HepG2 (cell line): ENCODE data around the gene ANKRD39. TPM values are rescaled to one million over a fixed set of nuclear protein-coding genes. Genes with fewer than 3 reads are reported as not detected.

Source experiments
- PCBP1 ChIP-seq: fragments of 200-400 bp; formaldehyde crosslinking; IDR thresholded peaks from 2 replicates; pipeline ENCODE4 v1.6.1; 2017; ENCODE audit warnings: mild to moderate bottlenecking, low read depth, low read length, borderline replicate concordance
- PCBP2 ChIP-seq: fragments of 200-400 bp; formaldehyde crosslinking; optimal IDR thresholded peaks from 2 replicates; pipeline ENCODE3; 2018; ENCODE audit warnings: low read length, low read depth; ENCODE audit not compliant: poor library complexity, severe bottlenecking
- RBM22 ChIP-seq: fragments of 200-400 bp; formaldehyde crosslinking; optimal IDR thresholded peaks from 2 replicates; pipeline ENCODE3; 2017; ENCODE audit warnings: mild to moderate bottlenecking, low read length, moderate library complexity
- SKI ChIP-seq: fragments of 450-650 bp; IDR thresholded peaks from one replicate; pipeline ENCODE4 v1.6.1; 2018; ENCODE audit warnings: mild to moderate bottlenecking; ENCODE audit not compliant: partially characterized antibody
- ZFAT ChIP-seq: sonication (generic); formaldehyde crosslinking; conservative IDR thresholded peaks from 2 replicates; pipeline ENCODE4 v1.8.1; 2023; ENCODE audit warnings: missing genetic modification reagents, inconsistent platforms
- ZNF326 ChIP-seq: sonication (generic); formaldehyde crosslinking; IDR thresholded peaks from 2 replicates; pipeline ENCODE4 v1.4.0; 2020; ENCODE audit warnings: missing genetic modification reagents, borderline replicate concordance
- ZNF430 ChIP-seq: sonication (generic); formaldehyde crosslinking; IDR thresholded peaks from 2 replicates; pipeline ENCODE4 v1.9.0; 2021; ENCODE audit warnings: mild to moderate bottlenecking, missing genetic modification reagents
- ZNF552 ChIP-seq: sonication (generic); formaldehyde crosslinking; IDR thresholded peaks from 2 replicates; pipeline ENCODE4 v1.9.0; 2022; ENCODE audit warnings: missing genetic modification reagents, mild to moderate bottlenecking, borderline replicate concordance
- ZNF644 ChIP-seq: IDR thresholded peaks from 2 replicates; pipeline ENCODE4 v1.6.1; 2016; ENCODE audit warnings: low read depth
- ZNF646 ChIP-seq: sonication (generic); formaldehyde crosslinking; IDR thresholded peaks from 2 replicates; pipeline ENCODE4 v1.9.0; 2021; ENCODE audit warnings: mild to moderate bottlenecking, missing genetic modification reagents
- ZNF776 ChIP-seq: sonication (generic); formaldehyde crosslinking; IDR thresholded peaks from 2 replicates; pipeline ENCODE4 v1.4.0; 2020; ENCODE audit warnings: mild to moderate bottlenecking, missing genetic modification reagents
- ZNF879 ChIP-seq: sonication (generic); formaldehyde crosslinking; IDR thresholded peaks from 2 replicates; pipeline ENCODE4 v1.8.1; 2023; ENCODE audit warnings: missing genetic modification reagents
- ZSCAN21 ChIP-seq: sonication (generic); formaldehyde crosslinking; IDR thresholded peaks from 2 replicates; pipeline ENCODE4 v1.8.0; 2022; ENCODE audit warnings: mild to moderate bottlenecking, missing genetic modification reagents, moderate library complexity, borderline replicate concordance
- polyA plus RNA-seq, 8 experiments: library from polyadenylated mRNA; depleted of rRNA in 3 of 8; stranded (reverse) in 7 of 8; unstranded in 1 of 8; fragments of >200 nt; fragmentation: Illumina TruSeq in 4 of 8; extraction: Trizol in 4 of 8; gene quantifications; 2 replicates each; pipeline versions ENCODE4 v1.2.1 to v1.2.3, GENCODE V29; 2011 to 2016; ENCODE audit warnings: low read depth in 4 of 8, missing spikeins in 1 of 8, mixed read lengths in 1 of 8; ENCODE audit not compliant: insufficient read depth in 1 of 8
- total RNA-seq, 5 experiments: library from RNA; depleted of rRNA; stranded (reverse); fragments of >200 nt; fragmentation: Illumina TruSeq; extraction: Trizol; gene quantifications; 2 replicates each; pipeline ENCODE4 v1.2.3, GENCODE V29; 2016; ENCODE audit warnings: low read depth in 1 of 5
- TF ChIP-seq, protein P1 (sequence below): fragments of 450-650 bp; IDR thresholded peaks from 2 replicates; pipeline ENCODE4 v1.6.1; 2017; ENCODE audit warnings: mild to moderate bottlenecking
- TF ChIP-seq, protein P2 (sequence below): sonication (generic); formaldehyde crosslinking; IDR thresholded peaks from 2 replicates; pipeline ENCODE4 v1.4.0; 2020; ENCODE audit warnings: missing genetic modification reagents
- TF ChIP-seq, protein P3 (sequence below): sonication (generic); formaldehyde crosslinking; IDR thresholded peaks from 2 replicates; pipeline ENCODE4 v1.5.0; 2020; ENCODE audit warnings: mild to moderate bottlenecking, low read depth, missing genetic modification reagents, borderline replicate concordance
- TF ChIP-seq, protein P4 (sequence below): sonication (generic); formaldehyde crosslinking; IDR thresholded peaks from 2 replicates; pipeline ENCODE4 v1.4.0; 2020; ENCODE audit warnings: missing genetic modification reagents, borderline replicate concordance

Gene ANKRD39
- total and polyA plus RNA-seq, 2 of the 13 experiments (the other 11 are each of a cell fraction or from before 2014, with no cell fraction given), result 23.2 to 24.8 TPM

- TF ChIP-seq, protein P1, sequence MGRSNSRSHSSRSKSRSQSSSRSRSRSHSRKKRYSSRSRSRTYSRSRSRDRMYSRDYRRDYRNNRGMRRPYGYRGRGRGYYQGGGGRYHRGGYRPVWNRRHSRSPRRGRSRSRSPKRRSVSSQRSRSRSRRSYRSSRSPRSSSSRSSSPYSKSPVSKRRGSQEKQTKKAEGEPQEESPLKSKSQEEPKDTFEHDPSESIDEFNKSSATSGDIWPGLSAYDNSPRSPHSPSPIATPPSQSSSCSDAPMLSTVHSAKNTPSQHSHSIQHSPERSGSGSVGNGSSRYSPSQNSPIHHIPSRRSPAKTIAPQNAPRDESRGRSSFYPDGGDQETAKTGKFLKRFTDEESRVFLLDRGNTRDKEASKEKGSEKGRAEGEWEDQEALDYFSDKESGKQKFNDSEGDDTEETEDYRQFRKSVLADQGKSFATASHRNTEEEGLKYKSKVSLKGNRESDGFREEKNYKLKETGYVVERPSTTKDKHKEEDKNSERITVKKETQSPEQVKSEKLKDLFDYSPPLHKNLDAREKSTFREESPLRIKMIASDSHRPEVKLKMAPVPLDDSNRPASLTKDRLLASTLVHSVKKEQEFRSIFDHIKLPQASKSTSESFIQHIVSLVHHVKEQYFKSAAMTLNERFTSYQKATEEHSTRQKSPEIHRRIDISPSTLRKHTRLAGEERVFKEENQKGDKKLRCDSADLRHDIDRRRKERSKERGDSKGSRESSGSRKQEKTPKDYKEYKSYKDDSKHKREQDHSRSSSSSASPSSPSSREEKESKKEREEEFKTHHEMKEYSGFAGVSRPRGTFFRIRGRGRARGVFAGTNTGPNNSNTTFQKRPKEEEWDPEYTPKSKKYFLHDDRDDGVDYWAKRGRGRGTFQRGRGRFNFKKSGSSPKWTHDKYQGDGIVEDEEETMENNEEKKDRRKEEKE, result no peak
- no peak for TF ChIP-seq PCBP2
- TF ChIP-seq ZNF646 (CRISPR knock-in tag), result no peak
- no peak for TF ChIP-seq ZNF644 (CRISPR knock-in tag)
- peak; percentile 89 for TF ChIP-seq ZNF776 (CRISPR knock-in tag)
- no peak for TF ChIP-seq ZNF326 (CRISPR knock-in tag)
- TF ChIP-seq, protein P2, sequence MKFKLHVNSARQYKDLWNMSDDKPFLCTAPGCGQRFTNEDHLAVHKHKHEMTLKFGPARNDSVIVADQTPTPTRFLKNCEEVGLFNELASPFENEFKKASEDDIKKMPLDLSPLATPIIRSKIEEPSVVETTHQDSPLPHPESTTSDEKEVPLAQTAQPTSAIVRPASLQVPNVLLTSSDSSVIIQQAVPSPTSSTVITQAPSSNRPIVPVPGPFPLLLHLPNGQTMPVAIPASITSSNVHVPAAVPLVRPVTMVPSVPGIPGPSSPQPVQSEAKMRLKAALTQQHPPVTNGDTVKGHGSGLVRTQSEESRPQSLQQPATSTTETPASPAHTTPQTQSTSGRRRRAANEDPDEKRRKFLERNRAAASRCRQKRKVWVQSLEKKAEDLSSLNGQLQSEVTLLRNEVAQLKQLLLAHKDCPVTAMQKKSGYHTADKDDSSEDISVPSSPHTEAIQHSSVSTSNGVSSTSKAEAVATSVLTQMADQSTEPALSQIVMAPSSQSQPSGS (CRISPR knock-in tag), result 0 out of 2 replicates have a peak, but pooled peaks have one; percentile 16
- TF ChIP-seq, protein P3, sequence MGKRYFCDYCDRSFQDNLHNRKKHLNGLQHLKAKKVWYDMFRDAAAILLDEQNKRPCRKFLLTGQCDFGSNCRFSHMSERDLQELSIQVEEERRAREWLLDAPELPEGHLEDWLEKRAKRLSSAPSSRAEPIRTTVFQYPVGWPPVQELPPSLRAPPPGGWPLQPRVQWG (CRISPR knock-in tag), result no peak
- no peak for TF ChIP-seq ZNF552 (CRISPR knock-in tag)
- no peak for TF ChIP-seq PCBP1
- no peak for TF ChIP-seq ZFAT
- peak; percentile 90 for TF ChIP-seq SKI
- TF ChIP-seq ZNF879 (CRISPR knock-in tag), result no peak
- peak; percentile 71 for TF ChIP-seq ZNF430
- TF ChIP-seq ZSCAN21 (CRISPR knock-in tag), result peak; percentile 89; the same call in 1 of the 2 replicates
- TF ChIP-seq RBM22, result no peak
- TF ChIP-seq, protein P4, sequence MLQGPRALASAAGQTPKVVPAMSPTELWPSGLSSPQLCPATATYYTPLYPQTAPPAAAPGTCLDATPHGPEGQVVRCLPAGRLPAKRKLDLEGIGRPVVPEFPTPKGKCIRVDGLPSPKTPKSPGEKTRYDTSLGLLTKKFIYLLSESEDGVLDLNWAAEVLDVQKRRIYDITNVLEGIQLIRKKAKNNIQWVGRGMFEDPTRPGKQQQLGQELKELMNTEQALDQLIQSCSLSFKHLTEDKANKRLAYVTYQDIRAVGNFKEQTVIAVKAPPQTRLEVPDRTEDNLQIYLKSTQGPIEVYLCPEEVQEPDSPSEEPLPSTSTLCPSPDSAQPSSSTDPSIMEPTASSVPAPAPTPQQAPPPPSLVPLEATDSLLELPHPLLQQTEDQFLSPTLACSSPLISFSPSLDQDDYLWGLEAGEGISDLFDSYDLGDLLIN (CRISPR knock-in tag), result no peak
Observed at GRCh38 chr2:96816127-96816835, 41.5 kb downstream of the ANKRD39 start, which contains the start of gene CNNM3 (continued).
